PC-9 (cell line): ENCODE measurements around the gene FAM162A. TPM values are rescaled to one million over a fixed set of nuclear protein-coding genes. Genes with fewer than 3 reads are reported as not detected.

Source experiments
- BruUV-seq: library from RNA; stranded (reverse); fragments of 400-500 nt; replicated peaks from 2 replicates; lab custom pipeline; 2021; lab: Mats Ljungman, UMichigan
- CTCF ChIA-PET: fragments of 300-600 bp; sonication (Branson Sonifier 250); formaldehyde crosslinking; loops from one replicate; lab custom pipeline; 2022; ENCODE audit warnings: antibody characterized with exemption; lab: Charles Lee
- POLR2A ChIA-PET: fragments of 300-600 bp; sonication (Branson Sonifier 250); formaldehyde crosslinking; loops from one replicate; lab custom pipeline; 2022; ENCODE audit warnings: antibody characterized with exemption; ENCODE audit not compliant: unreplicated experiment; lab: Charles Lee
- DNase-seq, 2 experiments: peaks; one replicate each; pipeline versions ENCODE4 v3.0.0 to v3.0.0-alpha.2; 2015 to 2022; ENCODE audit warnings: mixed read lengths in 1 of 2
- H2AFZ ChIP-seq: fragments of 200-600 bp; sonication (generic); 2 replicates; pipeline ENCODE4 v1.8.1; 2017; ENCODE audit warnings: antibody characterized with exemption
- H3F3A ChIP-seq: fragments of 200-600 bp; sonication (generic); 2 replicates; pipeline ENCODE4 v1.8.1; 2017; ENCODE audit warnings: antibody characterized with exemption, mild to moderate bottlenecking, low read depth; ENCODE audit not compliant: insufficient read depth
- H3K27ac ChIP-seq: fragments of 200-600 bp; sonication (generic); 2 replicates; pipeline ENCODE4 v1.6.1; 2016; ENCODE audit warnings: mixed run types
- H3K27me3 ChIP-seq: fragments of 200-600 bp; sonication (generic); 2 replicates; pipeline ENCODE4 v1.6.1; 2016; ENCODE audit warnings: low read depth, mixed run types; ENCODE audit not compliant: insufficient read depth
- H3K36me3 ChIP-seq: fragments of 200-600 bp; sonication (generic); 2 replicates; pipeline ENCODE4 v1.6.1; 2016; ENCODE audit warnings: low read depth, mixed run types
- H3K4me1 ChIP-seq: fragments of 200-600 bp; sonication (generic); replicated peaks from 2 replicates; pipeline ENCODE4 v1.6.1; 2016; ENCODE audit warnings: mixed run types; ENCODE audit not compliant: insufficient read depth
- H3K4me2 ChIP-seq: fragments of 200-600 bp; sonication (generic); 2 replicates; pipeline ENCODE4 v1.6.1; 2017; ENCODE audit warnings: mixed run types
- H3K4me3 ChIP-seq: fragments of 200-600 bp; sonication (generic); 2 replicates; pipeline ENCODE4 v1.6.1; 2016; ENCODE audit warnings: mixed run types
- H3K79me2 ChIP-seq: fragments of 200-600 bp; sonication (generic); 2 replicates; pipeline ENCODE4 v1.6.1; 2017; ENCODE audit warnings: low read depth, mixed run types
- H3K9me2 ChIP-seq: fragments of 200-600 bp; sonication (generic); 2 replicates; pipeline ENCODE4 v1.8.1; 2017; ENCODE audit warnings: mild to moderate bottlenecking; ENCODE audit not compliant: insufficient read depth
- H3K9me3 ChIP-seq: fragments of 200-600 bp; sonication (generic); 2 replicates; pipeline ENCODE4 v1.8.1; 2016; ENCODE audit warnings: low read depth; ENCODE audit not compliant: insufficient read depth
- H4K20me1 ChIP-seq: fragments of 200-600 bp; sonication (generic); 2 replicates; pipeline ENCODE4 v1.8.1; 2017; ENCODE audit not compliant: insufficient read depth
- CTCF ChIP-seq: fragments of 200-600 bp; sonication (generic); conservative IDR thresholded peaks from 2 replicates; pipeline ENCODE4 v1.6.1; 2017; ENCODE audit warnings: mixed run types, antibody characterized with exemption, mild to moderate bottlenecking, moderate library complexity
- EZH2 ChIP-seq: fragments of 200-600 bp; sonication (generic); IDR thresholded peaks from 2 replicates; pipeline ENCODE4 v1.8.0; 2017; ENCODE audit warnings: antibody characterized with exemption, low read depth
- intact Hi-C: fragments of 100-400 bp; cut with micrococcal nuclease; formaldehyde crosslinking; loops from one replicate; pipeline ENCODE4 v1.10.0; 2022; ENCODE audit not compliant: unreplicated experiment
- total RNA-seq: library from RNA; stranded (reverse); gene quantifications from 2 replicates; pipeline ENCODE4 v1.2.3, GENCODE V29; 2021

Gene FAM162A
- total RNA-seq, 1 experiment from 2014 or later = 36.8 TPM

- CTCF ChIA-PET = no interaction called here
- H3F3A ChIP-seq = no peaks in the 10 kb centered on the region; the same call in 1 of the 2 replicates
- H3K4me2 ChIP-seq = no peak overlapping the region
- POLR2A ChIA-PET = no interaction called here
- H3K27me3 ChIP-seq = no peaks in the 10 kb centered on the region
- H3K4me3 ChIP-seq = no peak overlapping the region
- no peaks in the 10 kb centered on the region for H3K9me2 ChIP-seq
- TF ChIP-seq CTCF (no peak), EZH2 (no peak)
- H3K79me2 ChIP-seq = no peaks in the 10 kb centered on the region
- no peaks in the 10 kb centered on the region for H3K36me3 ChIP-seq
- BruUV-seq = no TSS peak
- DNase-seq = no peak
- no peaks in the 10 kb centered on the region for H3K9me3 ChIP-seq
- H2AFZ ChIP-seq = no peak overlapping the region
- intact Hi-C loops = loop anchor here (10.0 kb wide), 2 partner anchors 398 to 548 kb away; partner anchors contain the start of genes HSPBAP1 and SLC49A4
- no peaks in the 10 kb centered on the region for H3K4me1 ChIP-seq
- no peaks in the 10 kb centered on the region for H4K20me1 ChIP-seq
- no peak overlapping the region for H3K27ac ChIP-seq
Measured at GRCh38 chr3:122397201-122397600, 13.2 kb downstream of the FAM162A start.

GRCh38 chr3:122398920-122399319 lies 14.9 kb downstream of the FAM162A start:
- TF ChIP-seq CTCF (no peak), EZH2 (no peak)
- Histone ChIP-seq H3K27me3 (no peaks in the 10 kb centered on the region), H3K9me3 (no peaks in the 10 kb centered on the region), H3F3A (no peaks in the 10 kb centered on the region), H3K79me2 (no peaks in the 10 kb centered on the region), H3K9me2 (no peaks in the 10 kb centered on the region), H3K36me3 (no peaks in the 10 kb centered on the region), H3K27ac (no peak overlapping the region), H3K4me3 (no peak overlapping the region), H2AFZ (no peak overlapping the region), H3K4me1 (no peaks in the 10 kb centered on the region), H3K4me2 (no peak overlapping the region), H4K20me1 (no peaks in the 10 kb centered on the region)
- intact Hi-C loops = loop anchor here (10.0 kb wide), 2 partner anchors 396 to 546 kb away; partner anchors contain the start of genes HSPBAP1 and SLC49A4
- no peak for DNase-seq
- ChIA-PET POLR2A (no interaction called here), CTCF (interaction anchor here (0.5 kb wide), 1 partner anchor 313 kb away, joined by 7 read pairs; no protein-coding TSS in a partner anchor)
- BruUV-seq = no TSS peak

- no peaks in the 10 kb centered on the region for H4K20me1 ChIP-seq
- peaks cover 11% of the 10 kb centered on the region for H3K4me1 ChIP-seq
- H3K4me2 ChIP-seq = no peak overlapping the region
- no peaks in the 10 kb centered on the region for H3K79me2 ChIP-seq
- intact Hi-C loops = no loop called here
- H3K27ac ChIP-seq = no peak overlapping the region
- no peaks in the 10 kb centered on the region for H3K9me2 ChIP-seq
- H3K9me3 ChIP-seq = no peaks in the 10 kb centered on the region
- BruUV-seq = no TSS peak
- H3F3A ChIP-seq = 0 out of 2 replicates have a peak, but pooled peaks cover 5% of the 10 kb centered on the region
- no peak for DNase-seq
- TF ChIP-seq CTCF (no peak), EZH2 (no peak)
- H3K36me3 ChIP-seq = 0 out of 2 replicates have a peak, but pooled peaks cover 9% of the 10 kb centered on the region
- H3K4me3 ChIP-seq = no peak overlapping the region
- H2AFZ ChIP-seq = no peak overlapping the region
- CTCF ChIA-PET = no interaction called here
- no peaks in the 10 kb centered on the region for H3K27me3 ChIP-seq
- POLR2A ChIA-PET = no interaction called here
Measured at GRCh38 chr3:122403489-122403888, 19.5 kb downstream of the FAM162A start.
